Colonic mucosa (tissue), 4 donors: Measurements from ENCODE around the gene ZNF385B. TPM values are rescaled to one million over a fixed set of nuclear protein-coding genes. Genes with fewer than 3 reads are reported as not detected.

Experiments
- DNase-seq: peaks from one replicate; pipeline ENCODE4 v3.0.0-alpha.2; 2020
- H3K27ac ChIP-seq: fragments of 200-600 bp; one replicate; pipeline ENCODE4 v1.8.0; 2021
- H3K27me3 ChIP-seq: fragments of 200-600 bp; one replicate; pipeline ENCODE4 v1.8.0; 2021
- H3K36me3 ChIP-seq: fragments of 200-600 bp; one replicate; pipeline ENCODE4 v1.8.0; 2021
- H3K4me1 ChIP-seq: fragments of 200-600 bp; one replicate; pipeline ENCODE4 v1.8.0; 2021; ENCODE audit warnings: mild to moderate bottlenecking
- H3K4me3 ChIP-seq: fragments of 200-600 bp; one replicate; pipeline ENCODE4 v1.8.0; 2021
- H3K9ac ChIP-seq, 2 donors: one replicate each; pipeline ENCODE4 v1.7.0; 2013; ENCODE audit warnings: control low read depth in 2 of 2, low read depth in 2 of 2, low read length in 2 of 2
- H3K9me3 ChIP-seq: fragments of 200-600 bp; one replicate; pipeline ENCODE4 v1.8.0; 2021
- CTCF ChIP-seq: fragments of 200-600 bp; IDR thresholded peaks from one replicate; pipeline ENCODE4 v1.8.0; 2022; ENCODE audit warnings: antibody characterized with exemption, mild to moderate bottlenecking
- intact Hi-C: fragments of 100-400 bp; cut with DNase I; formaldehyde crosslinking; loops from one replicate; pipeline ENCODE4 v1.14.1; 2022
- total RNA-seq, 2 donors: library from RNA; stranded (reverse); fragmentation: NEBNext Ultra II Directional in 1 of 2; extraction: Animal tissue kit (Norgen Biotek cat#: 25700) in 1 of 2; gene quantifications; one replicate each; pipeline ENCODE4 v1.2.1, GENCODE V29; 2021
- donor health status: healthy.
- donor health status: DM: no; HTN: no; CAD: no.
- donor health status: DM: no; HTN: no; CAD: no.

The ZNF385B gene
- total RNA-seq, 2 donors from 2014 or later = 0.10 to 0.69 TPM

- Histone ChIP-seq H3K4me3 (no peak overlapping the region), H3K36me3 (no peaks in the 10 kb centered on the region), H3K27ac (no peak overlapping the region), H3K9ac (no peak overlapping the region), H3K9me3 (no peaks in the 10 kb centered on the region), H3K4me1 (no peaks in the 10 kb centered on the region), H3K27me3 (no peaks in the 10 kb centered on the region)
- no peak for DNase-seq
- TF ChIP-seq CTCF = no peak
- intact Hi-C loops = no loop called here
Observed at GRCh38 chr2:179435566-179435965, 425.8 kb downstream of the ZNF385B start.

GRCh38 chr2:179435000-179435399 is 426.4 kb downstream of the ZNF385B start:
- no peak overlapping the region for H3K27ac ChIP-seq
- no peak overlapping the region for H3K9ac ChIP-seq
- intact Hi-C loops = no loop called here
- H3K4me3 ChIP-seq = no peak overlapping the region
- no peaks in the 10 kb centered on the region for H3K36me3 ChIP-seq
- no peak for TF ChIP-seq CTCF
- no peak for DNase-seq
- no peaks in the 10 kb centered on the region for H3K9me3 ChIP-seq
- H3K27me3 ChIP-seq = no peaks in the 10 kb centered on the region
- no peaks in the 10 kb centered on the region for H3K4me1 ChIP-seq

GRCh38 chr2:179434357-179434756 is 427.1 kb downstream of the ZNF385B start:
- H3K27ac ChIP-seq = no peak overlapping the region
- no peak for TF ChIP-seq CTCF
- H3K4me1 ChIP-seq = no peaks in the 10 kb centered on the region
- no peak overlapping the region for H3K9ac ChIP-seq
- H3K9me3 ChIP-seq = no peaks in the 10 kb centered on the region
- no peaks in the 10 kb centered on the region for H3K27me3 ChIP-seq
- H3K36me3 ChIP-seq = no peaks in the 10 kb centered on the region
- no peak for DNase-seq
- intact Hi-C loops = no loop called here
- H3K4me3 ChIP-seq = no peak overlapping the region

GRCh38 chr2:179432751-179433150 is 428.7 kb downstream of the ZNF385B start:
- H3K4me1 ChIP-seq = no peaks in the 10 kb centered on the region
- no peak overlapping the region for H3K4me3 ChIP-seq
- no peak for DNase-seq
- H3K36me3 ChIP-seq = no peaks in the 10 kb centered on the region
- H3K9me3 ChIP-seq = no peaks in the 10 kb centered on the region
- H3K27ac ChIP-seq = no peak overlapping the region
- intact Hi-C loops = no loop called here
- no peaks in the 10 kb centered on the region for H3K27me3 ChIP-seq
- no peak for TF ChIP-seq CTCF
- no peak overlapping the region for H3K9ac ChIP-seq

GRCh38 chr2:179429597-179429996 is 431.8 kb downstream of the ZNF385B start:
- intact Hi-C loops = no loop called here
- Histone ChIP-seq H3K4me1 (no peaks in the 10 kb centered on the region), H3K36me3 (no peaks in the 10 kb centered on the region), H3K4me3 (no peak overlapping the region), H3K9ac (no peak overlapping the region), H3K9me3 (no peaks in the 10 kb centered on the region), H3K27ac (no peak overlapping the region), H3K27me3 (no peaks in the 10 kb centered on the region)
- TF ChIP-seq CTCF = no peak
- no peak for DNase-seq

GRCh38 chr2:179429060-179429471 is 432.3 kb downstream of the ZNF385B start:
- H3K4me3 ChIP-seq = no peak overlapping the region
- no peaks in the 10 kb centered on the region for H3K36me3 ChIP-seq
- DNase-seq = no peak
- no peaks in the 10 kb centered on the region for H3K27me3 ChIP-seq
- no peak for TF ChIP-seq CTCF
- no peak overlapping the region for H3K9ac ChIP-seq
- H3K9me3 ChIP-seq = no peaks in the 10 kb centered on the region
- H3K27ac ChIP-seq = no peak overlapping the region
- no peaks in the 10 kb centered on the region for H3K4me1 ChIP-seq
- intact Hi-C loops = no loop called here
